PFSK-1 (cell line): ENCODE results near the gene TSPAN15.

ENCODE experiments used
- POLR2AphosphoS5 ChIP-seq: IDR thresholded peaks from 2 replicates; pipeline ENCODE4 v1.6.1; 2012; ENCODE audit warnings: low read depth, mild to moderate bottlenecking, control low read depth, low read length, moderate library complexity
- TAF1 ChIP-seq: IDR thresholded peaks from 2 replicates; pipeline ENCODE4 v1.6.1; 2012; ENCODE audit warnings: low read length, control low read depth, borderline replicate concordance; ENCODE audit not compliant: insufficient read depth
- TF ChIP-seq, protein P1 (sequence below), 2 experiments: IDR thresholded peaks; 2 replicates each; pipeline versions ENCODE4 v1.6.1 to v1.8.0; 2011 to 2012; ENCODE audit warnings: low read depth in 2 of 2, low read length in 2 of 2, control low read depth in 1 of 2, inconsistent platforms in 1 of 2, mild to moderate bottlenecking in 1 of 2, moderate library complexity in 1 of 2; ENCODE audit not compliant: insufficient read depth in 1 of 2

DNA sequence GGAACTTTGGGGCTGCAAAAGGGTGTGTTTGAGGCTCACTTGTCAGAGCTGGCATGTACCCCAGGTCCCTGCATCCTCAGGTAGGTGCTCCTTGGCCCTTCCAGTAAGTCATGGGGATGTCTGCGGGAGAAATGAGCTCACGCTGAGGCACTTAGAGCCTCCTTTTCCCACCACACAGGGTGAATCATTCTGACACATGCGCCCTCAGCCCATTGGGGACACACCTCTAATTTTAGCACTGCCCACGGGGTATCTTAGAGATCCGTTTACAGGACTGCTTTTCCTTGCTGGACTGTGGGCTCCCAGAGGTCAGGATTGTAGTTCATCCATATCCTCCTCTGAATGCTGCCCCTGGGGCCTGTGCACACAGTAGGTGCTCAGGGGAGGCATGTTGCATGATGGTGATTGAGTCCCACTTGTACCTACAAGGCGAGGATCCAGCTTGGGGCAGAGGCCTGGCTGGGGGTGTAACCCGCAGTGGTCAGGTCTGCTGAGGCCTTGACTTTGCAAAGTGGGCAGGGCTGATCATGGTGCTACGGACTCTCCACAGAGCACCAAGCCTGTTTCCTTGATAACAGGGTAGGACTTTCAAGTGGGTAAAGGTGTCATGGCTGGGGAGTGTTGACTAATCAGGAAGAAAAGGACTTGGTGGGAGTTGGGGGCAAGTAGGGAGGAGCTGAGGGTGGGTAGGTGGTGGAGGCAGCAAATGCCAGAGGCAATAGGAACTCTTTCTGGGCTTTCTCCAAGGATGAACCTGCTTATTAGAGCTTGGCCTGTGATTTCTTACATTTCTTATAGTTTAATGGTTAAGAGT is 5.8 kb downstream of the TSPAN15 start:
- TF ChIP-seq, protein P1, sequence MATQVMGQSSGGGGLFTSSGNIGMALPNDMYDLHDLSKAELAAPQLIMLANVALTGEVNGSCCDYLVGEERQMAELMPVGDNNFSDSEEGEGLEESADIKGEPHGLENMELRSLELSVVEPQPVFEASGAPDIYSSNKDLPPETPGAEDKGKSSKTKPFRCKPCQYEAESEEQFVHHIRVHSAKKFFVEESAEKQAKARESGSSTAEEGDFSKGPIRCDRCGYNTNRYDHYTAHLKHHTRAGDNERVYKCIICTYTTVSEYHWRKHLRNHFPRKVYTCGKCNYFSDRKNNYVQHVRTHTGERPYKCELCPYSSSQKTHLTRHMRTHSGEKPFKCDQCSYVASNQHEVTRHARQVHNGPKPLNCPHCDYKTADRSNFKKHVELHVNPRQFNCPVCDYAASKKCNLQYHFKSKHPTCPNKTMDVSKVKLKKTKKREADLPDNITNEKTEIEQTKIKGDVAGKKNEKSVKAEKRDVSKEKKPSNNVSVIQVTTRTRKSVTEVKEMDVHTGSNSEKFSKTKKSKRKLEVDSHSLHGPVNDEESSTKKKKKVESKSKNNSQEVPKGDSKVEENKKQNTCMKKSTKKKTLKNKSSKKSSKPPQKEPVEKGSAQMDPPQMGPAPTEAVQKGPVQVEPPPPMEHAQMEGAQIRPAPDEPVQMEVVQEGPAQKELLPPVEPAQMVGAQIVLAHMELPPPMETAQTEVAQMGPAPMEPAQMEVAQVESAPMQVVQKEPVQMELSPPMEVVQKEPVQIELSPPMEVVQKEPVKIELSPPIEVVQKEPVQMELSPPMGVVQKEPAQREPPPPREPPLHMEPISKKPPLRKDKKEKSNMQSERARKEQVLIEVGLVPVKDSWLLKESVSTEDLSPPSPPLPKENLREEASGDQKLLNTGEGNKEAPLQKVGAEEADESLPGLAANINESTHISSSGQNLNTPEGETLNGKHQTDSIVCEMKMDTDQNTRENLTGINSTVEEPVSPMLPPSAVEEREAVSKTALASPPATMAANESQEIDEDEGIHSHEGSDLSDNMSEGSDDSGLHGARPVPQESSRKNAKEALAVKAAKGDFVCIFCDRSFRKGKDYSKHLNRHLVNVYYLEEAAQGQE (IDR thresholded peaks at IDR 0.05; ENCODE audit: insufficient read depth in 1 of 2, low read depth in 2 of 2, low read length in 2 of 2) = no peak
- no peak for TF ChIP-seq POLR2AphosphoS5
- no peak for TF ChIP-seq TAF1
